ENCODE results near the gene ZDHHC11.
"Not testable (repeated sequence)": the region's sequence is repeated elsewhere in the genome, so short reads cannot be mapped to it uniquely, and the experiment has no call there.

The ZDHHC11 gene

GRCh38 chr5:811384-811783 is 39.4 kb downstream of the ZDHHC11 start:
- not testable (repeated sequence) for H3K27me3 ChIP-seq; H3K4me3 ChIP-seq (ENCODE audit: low read depth, low read length); DNase-seq; H3K9me3 ChIP-seq; H3K36me3 ChIP-seq; H3K4me1 ChIP-seq
- TF ChIP-seq, protein P1, sequence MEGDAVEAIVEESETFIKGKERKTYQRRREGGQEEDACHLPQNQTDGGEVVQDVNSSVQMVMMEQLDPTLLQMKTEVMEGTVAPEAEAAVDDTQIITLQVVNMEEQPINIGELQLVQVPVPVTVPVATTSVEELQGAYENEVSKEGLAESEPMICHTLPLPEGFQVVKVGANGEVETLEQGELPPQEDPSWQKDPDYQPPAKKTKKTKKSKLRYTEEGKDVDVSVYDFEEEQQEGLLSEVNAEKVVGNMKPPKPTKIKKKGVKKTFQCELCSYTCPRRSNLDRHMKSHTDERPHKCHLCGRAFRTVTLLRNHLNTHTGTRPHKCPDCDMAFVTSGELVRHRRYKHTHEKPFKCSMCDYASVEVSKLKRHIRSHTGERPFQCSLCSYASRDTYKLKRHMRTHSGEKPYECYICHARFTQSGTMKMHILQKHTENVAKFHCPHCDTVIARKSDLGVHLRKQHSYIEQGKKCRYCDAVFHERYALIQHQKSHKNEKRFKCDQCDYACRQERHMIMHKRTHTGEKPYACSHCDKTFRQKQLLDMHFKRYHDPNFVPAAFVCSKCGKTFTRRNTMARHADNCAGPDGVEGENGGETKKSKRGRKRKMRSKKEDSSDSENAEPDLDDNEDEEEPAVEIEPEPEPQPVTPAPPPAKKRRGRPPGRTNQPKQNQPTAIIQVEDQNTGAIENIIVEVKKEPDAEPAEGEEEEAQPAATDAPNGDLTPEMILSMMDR (IDR thresholded peaks at IDR 0.05; ENCODE audit: low read depth, low read length), result 0 out of 2 replicates have a peak, but pooled peaks have one; percentile 3

DNA sequence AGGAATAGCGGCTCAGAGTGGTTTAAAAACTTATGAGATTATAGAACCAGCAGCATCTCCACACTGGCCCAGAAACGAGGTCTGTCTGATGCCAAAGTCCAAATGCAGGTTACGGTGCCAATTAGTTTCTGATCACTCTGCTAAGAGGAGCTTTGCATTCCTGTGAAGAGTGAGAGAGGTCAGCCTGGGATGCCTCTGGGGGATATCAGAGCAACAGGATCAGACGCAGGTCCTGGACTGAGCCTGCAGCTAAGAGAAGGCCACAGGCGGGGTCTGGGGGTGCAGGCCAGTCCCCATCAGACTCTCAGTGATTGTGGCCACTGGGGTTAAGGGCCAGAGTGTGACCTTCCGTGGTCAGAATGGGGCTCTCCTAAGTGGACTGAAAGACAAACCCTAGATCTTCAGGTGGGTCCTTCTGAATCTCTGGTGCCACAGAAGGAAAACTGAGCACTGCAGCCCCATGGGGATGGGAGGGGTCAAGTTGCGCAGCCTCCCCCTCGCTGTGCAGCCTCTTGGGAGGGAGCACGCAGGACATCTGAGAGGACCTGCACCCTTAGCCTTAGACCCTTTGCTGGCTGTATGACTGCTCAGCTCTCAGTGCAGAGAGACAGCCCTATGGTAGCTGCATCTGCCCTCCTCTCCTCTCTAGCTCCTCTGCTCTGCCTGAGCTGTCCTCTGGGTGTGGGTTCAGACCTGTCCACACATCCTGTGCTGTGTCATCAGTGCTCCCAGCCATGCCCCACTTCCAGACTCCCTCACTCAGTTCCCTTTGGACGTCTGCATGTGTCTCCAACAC is 42.9 kb downstream of the ZDHHC11 start:
- H3K27me3 ChIP-seq; H3K4me3 ChIP-seq (ENCODE audit: low read depth, low read length); H3K36me3 ChIP-seq; H3K9me3 ChIP-seq; DNase-seq; H3K4me1 ChIP-seq: not testable (repeated sequence)

- no peak overlapping the region for H3K4me3 ChIP-seq (ENCODE audit: low read depth, low read length)
- H3K27me3 ChIP-seq, result no peaks in the 10 kb centered on the region
- no peak for DNase-seq
- no peaks in the 10 kb centered on the region for H3K9me3 ChIP-seq
- H3K4me1 ChIP-seq, result no peaks in the 10 kb centered on the region
- H3K36me3 ChIP-seq, result no peaks in the 10 kb centered on the region
- TF ChIP-seq, protein P1 (IDR thresholded peaks at IDR 0.05; ENCODE audit: low read depth, low read length), result no peak
Observed at GRCh38 chr5:801472-801871, 49.3 kb downstream of the ZDHHC11 start.

DNA sequence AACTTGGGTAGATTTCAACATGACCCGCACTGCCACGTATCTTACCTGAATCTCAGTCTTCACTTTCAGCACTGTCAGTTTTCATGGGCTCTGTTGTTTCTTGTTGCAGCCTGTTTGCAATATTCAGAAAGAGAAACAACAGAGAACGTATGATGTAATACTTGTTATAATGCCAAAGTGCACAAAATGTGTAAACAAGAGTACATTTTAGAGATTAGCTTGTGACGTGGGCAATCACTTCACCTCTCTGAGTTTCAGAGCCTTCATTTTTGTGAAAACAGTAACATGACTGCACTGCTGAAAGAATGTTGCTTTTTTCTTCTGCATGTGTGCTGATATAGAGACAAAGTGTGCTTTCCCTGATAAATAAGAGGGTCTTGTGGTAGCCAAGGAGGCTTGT is 49.7 kb downstream of the ZDHHC11 start:
- not testable (repeated sequence) for DNase-seq, H3K4me1 ChIP-seq

GRCh38 chr5:798505-799138 is 52.2 kb downstream of the ZDHHC11 start:
- not testable (repeated sequence) for H3K9me3 ChIP-seq; H3K36me3 ChIP-seq; H3K27me3 ChIP-seq; DNase-seq; H3K4me3 ChIP-seq (ENCODE audit: low read depth, low read length); H3K4me1 ChIP-seq

More for the DNA sequence above, 49.7 kb downstream of the ZDHHC11 start:
- not testable (repeated sequence) for H3K27me3 ChIP-seq; H3K4me3 ChIP-seq (ENCODE audit: low read depth, low read length); H3K9me3 ChIP-seq; H3K36me3 ChIP-seq

DNA sequence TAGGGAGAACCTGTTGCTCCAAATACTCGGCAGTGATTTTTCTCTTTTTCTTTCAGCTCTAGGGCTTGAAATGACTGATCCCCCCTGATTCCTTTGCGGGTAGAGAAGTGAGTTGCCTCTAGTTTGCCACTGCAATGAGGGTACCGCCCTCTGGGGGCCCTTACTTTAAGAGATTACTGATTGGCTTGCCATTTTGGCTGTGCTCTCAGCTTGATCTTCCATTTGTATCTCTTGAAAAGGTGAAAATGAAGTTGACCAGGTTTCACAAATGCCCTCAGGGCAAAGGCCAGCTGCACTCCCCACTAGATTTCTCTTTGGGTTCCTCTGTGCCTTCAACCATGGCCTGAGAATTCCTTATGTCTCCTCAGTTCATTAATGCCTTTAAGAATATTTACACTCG is 52.8 kb downstream of the ZDHHC11 start:
- not testable (repeated sequence) for H3K4me1 ChIP-seq; H3K27me3 ChIP-seq; H3K36me3 ChIP-seq; H3K4me3 ChIP-seq (ENCODE audit: low read depth, low read length); DNase-seq; H3K9me3 ChIP-seq

DNA sequence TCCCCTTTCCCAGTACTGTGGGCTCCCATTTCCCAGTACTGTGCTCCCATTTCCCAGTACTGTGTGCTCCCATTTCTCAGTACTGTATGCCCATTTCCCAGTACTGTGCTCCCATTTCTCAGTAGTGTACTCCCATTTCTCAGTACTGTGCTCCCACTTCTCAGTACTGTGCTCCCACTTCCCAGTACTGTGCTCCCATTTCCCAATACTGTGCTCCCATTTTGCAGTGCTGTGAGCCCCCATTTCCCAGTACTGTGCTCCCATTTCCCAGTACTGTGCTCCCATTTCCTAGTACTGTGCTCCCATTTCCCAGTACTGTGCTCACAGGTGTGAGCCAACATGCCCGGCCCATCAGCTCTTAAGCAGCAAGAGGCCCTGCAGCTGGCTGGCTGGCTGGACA is 54.9 kb downstream of the ZDHHC11 start:
- H3K4me1 ChIP-seq; H3K4me3 ChIP-seq (ENCODE audit: low read depth, low read length); H3K27me3 ChIP-seq; H3K9me3 ChIP-seq; DNase-seq; H3K36me3 ChIP-seq: not testable (repeated sequence)

GRCh38 chr5:794948-795347 is 55.8 kb downstream of the ZDHHC11 start:
- H3K9me3 ChIP-seq; H3K4me1 ChIP-seq; H3K36me3 ChIP-seq; DNase-seq; H3K4me3 ChIP-seq (ENCODE audit: low read depth, low read length); H3K27me3 ChIP-seq: not testable (repeated sequence)

- not testable (repeated sequence) for H3K27me3 ChIP-seq; H3K9me3 ChIP-seq; H3K4me1 ChIP-seq; H3K4me3 ChIP-seq (ENCODE audit: low read depth, low read length); H3K36me3 ChIP-seq; DNase-seq
Observed at GRCh38 chr5:788703-789102, 62.1 kb downstream of the ZDHHC11 start.

- not testable (repeated sequence) for H3K9me3 ChIP-seq; H3K4me1 ChIP-seq; H3K27me3 ChIP-seq; H3K36me3 ChIP-seq; DNase-seq; H3K4me3 ChIP-seq (ENCODE audit: low read depth, low read length)
Observed at GRCh38 chr5:787857-788233, 62.9 kb downstream of the ZDHHC11 start.

DNA sequence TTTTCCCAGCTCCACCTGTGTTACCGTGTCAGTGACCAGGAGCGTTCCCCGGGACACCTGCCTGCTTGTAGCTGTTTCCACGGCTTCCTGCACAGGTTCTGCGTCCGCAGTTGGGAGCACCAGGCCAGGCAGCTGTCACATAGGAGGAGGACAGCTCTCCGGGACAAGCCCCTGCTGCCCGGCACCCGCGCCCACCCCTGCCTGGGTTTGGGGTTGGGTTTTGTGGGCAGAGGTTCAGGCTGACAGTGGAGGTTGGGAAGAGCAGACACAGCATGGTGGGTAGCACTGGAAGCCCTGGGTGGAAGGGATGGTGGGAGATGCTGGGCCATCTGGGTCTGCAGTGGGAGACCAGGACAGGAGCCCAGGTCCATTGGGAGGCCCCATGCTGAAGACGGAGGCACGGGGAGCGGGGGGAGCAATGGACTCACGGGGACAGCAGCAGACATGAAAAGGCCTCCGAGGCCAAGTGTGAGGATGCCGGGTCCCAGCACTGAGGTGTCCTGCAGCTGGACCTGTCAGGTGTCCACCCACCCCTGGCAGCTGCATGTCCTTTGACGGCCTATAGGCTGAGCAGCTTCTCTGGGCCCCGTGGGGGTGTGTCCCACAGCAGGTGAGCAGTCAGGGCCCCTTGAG is 63.4 kb downstream of the ZDHHC11 start:
- not testable (repeated sequence) for H3K4me3 ChIP-seq (ENCODE audit: low read depth, low read length); H3K4me1 ChIP-seq; DNase-seq; H3K36me3 ChIP-seq; H3K27me3 ChIP-seq; H3K9me3 ChIP-seq

- peak; percentile 31 for DNase-seq
- not testable (repeated sequence) for H3K9me3 ChIP-seq, H3K36me3 ChIP-seq, H3K27me3 ChIP-seq, H3K4me1 ChIP-seq
- H3K4me3 ChIP-seq (ENCODE audit: low read depth, low read length), result peak overlapping the region; percentile 67
Observed at GRCh38 chr5:785181-785705, 65.5 kb downstream of the ZDHHC11 start.

DNA sequence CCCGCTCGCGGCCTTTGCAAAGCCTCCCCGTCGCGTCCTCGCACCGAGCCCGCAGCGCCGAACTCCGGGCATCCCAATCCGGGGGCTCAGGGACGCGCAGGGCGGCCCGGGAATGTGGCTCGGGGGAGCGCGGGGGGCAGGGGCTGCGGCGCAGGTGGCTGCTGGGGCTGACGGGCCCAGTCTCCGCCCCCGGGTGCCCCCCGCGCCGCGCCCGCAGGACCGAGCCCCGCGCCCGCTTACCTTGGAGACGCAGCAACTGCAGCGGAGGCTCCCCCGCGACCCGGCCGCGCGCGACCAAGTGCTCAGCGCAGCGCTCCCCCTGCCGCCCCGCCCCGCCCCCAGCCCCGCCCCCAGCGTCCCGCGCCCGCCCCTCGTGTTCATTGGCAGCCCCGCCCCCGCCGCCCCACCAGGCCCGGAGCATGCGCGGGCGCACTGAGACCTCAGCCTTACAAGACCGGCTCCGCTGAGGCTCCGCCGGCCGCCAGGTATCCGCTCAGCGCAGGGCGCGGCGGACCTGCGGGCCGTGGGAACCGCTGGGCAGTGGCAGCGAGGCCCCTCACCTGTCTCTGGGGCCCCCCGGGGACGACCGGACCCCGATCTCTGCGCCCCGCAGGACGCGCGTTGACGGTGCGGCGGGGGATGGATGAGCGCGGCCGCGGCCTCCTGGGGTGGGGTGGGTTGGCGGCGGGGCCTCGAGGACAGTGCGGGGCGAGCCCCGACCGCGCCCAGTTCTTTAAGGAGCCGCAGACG is 66.2 kb downstream of the ZDHHC11 start, which contains the start of gene ZDHHC11B:
TSS of gene ZDHHC11B (minus strand) at position 302 of the 750 bp plus-strand sequence. CDS start 17,810 bp downstream, outside the sequence.
- not testable (repeated sequence) for H3K4me1 ChIP-seq, H3K36me3 ChIP-seq, H3K27me3 ChIP-seq, H3K9me3 ChIP-seq
- peak; percentile 98 for DNase-seq
- peak within 1 kb of the TSS; percentile 68 for H3K4me3 ChIP-seq (ENCODE audit: low read depth, low read length)

All from BE2C (cell line).